HepG2 (cell line): ENCODE measurements around the gene DCP1B. TPM values are rescaled to one million over a fixed set of nuclear protein-coding genes. Genes with fewer than 3 reads are reported as not detected.

Experiments used
- polyA plus RNA-seq, 8 experiments: library from polyadenylated mRNA; depleted of rRNA in 3 of 8; stranded (reverse) in 7 of 8; unstranded in 1 of 8; fragments of >200 nt; fragmentation: Illumina TruSeq in 4 of 8; extraction: Trizol in 4 of 8; gene quantifications; 2 replicates each; pipeline versions ENCODE4 v1.2.1 to v1.2.3, GENCODE V29; 2011 to 2016; ENCODE audit warnings: low read depth in 4 of 8, missing spikeins in 1 of 8, mixed read lengths in 1 of 8; ENCODE audit not compliant: insufficient read depth in 1 of 8
- total RNA-seq, 5 experiments: library from RNA; depleted of rRNA; stranded (reverse); fragments of >200 nt; fragmentation: Illumina TruSeq; extraction: Trizol; gene quantifications; 2 replicates each; pipeline ENCODE4 v1.2.3, GENCODE V29; 2016; ENCODE audit warnings: low read depth in 1 of 5

DCP1B gene
- total and polyA plus RNA-seq, 2 of the 13 experiments (the other 11 are each of a cell fraction or from before 2014, with no cell fraction given) = 11.4 to 27.2 TPM

Other genes starting within 250 kb of the DCP1B start
- gene LRTM2, start 183.9 kb downstream of the DCP1B start, total RNA-seq (2016; rRNA removed; fragmentation: Illumina TruSeq; extraction: Trizol) = not detected in 2 replicates
- 0.09 and 0.17 TPM in 2 replicates for gene LRTM2, start 183.9 kb downstream of the DCP1B start, polyA plus RNA-seq (2011; rRNA removed)
- gene CACNA2D4, start 85.8 kb downstream of the DCP1B start, total RNA-seq (2016; rRNA removed; fragmentation: Illumina TruSeq; extraction: Trizol) = 7.2 and 14.2 TPM in 2 replicates
- gene CACNA2D4, start 85.8 kb downstream of the DCP1B start, polyA plus RNA-seq (2011; rRNA removed) = 136 and 160 TPM in 2 replicates
- not detected in 2 replicates for gene CACNA1C, start 48.5 kb upstream of the DCP1B start, total RNA-seq (2016; rRNA removed; fragmentation: Illumina TruSeq; extraction: Trizol)
- 0.05 TPM in 1 of 2 replicates, not detected in the other for gene CACNA1C, start 48.5 kb upstream of the DCP1B start, polyA plus RNA-seq (2011; rRNA removed)